Muscle of back (tissue), 11 donors: ENCODE data around the gene TTC13. TPM values are rescaled to one million over a fixed set of nuclear protein-coding genes. Genes with fewer than 3 reads are reported as not detected.
"Not testable (repeated sequence)": the region's sequence is repeated elsewhere in the genome, so short reads cannot be mapped to it uniquely, and the experiment has no call there.

Experiments used
- DNase-seq, 3 donors: peaks; one replicate each; pipeline versions ENCODE4 v3.0.0 to v3.0.0-alpha.2; 2013
- polyA plus RNA-seq, 10 donors: library from polyadenylated mRNA; unstranded; fragments of 120-200 nt; gene quantifications; one replicate each; pipeline ENCODE4 v1.2.1, GENCODE V29; 2013; ENCODE audit not compliant: insufficient read length in 10 of 10

TTC13 gene
- polyA plus RNA-seq, 10 donors: 11.5 to 24.8 (median 18.8) TPM

DNA sequence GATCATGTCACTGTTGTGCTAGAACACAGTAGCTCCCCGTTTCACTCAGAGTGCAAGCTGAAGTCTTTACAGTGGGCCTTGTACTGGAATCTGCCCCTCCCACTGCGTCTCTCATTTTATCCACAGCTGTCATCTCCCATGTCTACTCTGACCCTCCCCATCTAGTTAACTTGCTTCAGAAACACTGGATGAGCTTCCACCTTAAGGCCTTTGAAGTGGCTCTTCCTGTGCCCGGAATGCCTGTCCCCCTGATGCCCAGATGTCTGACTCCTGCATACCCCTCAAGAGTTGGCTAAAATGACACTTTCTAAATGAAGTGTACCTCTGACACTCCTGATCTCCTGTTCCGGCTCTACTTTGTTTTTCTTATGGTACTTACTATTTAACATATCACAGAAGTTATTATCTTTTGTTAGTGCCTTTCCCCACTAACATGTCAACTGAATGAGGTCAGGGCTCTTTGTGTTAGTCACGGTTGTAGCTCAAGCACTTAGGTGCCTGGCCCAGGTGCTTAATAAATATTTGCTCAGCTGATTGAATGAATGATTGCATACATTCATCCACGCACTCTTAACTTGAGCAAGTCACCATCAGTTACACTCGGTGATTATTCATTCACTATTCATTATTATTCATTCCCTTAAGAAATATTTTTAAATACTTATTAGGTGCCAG is 13.6 kb upstream of the TTC13 start:
- DNase-seq: no peak

DNA sequence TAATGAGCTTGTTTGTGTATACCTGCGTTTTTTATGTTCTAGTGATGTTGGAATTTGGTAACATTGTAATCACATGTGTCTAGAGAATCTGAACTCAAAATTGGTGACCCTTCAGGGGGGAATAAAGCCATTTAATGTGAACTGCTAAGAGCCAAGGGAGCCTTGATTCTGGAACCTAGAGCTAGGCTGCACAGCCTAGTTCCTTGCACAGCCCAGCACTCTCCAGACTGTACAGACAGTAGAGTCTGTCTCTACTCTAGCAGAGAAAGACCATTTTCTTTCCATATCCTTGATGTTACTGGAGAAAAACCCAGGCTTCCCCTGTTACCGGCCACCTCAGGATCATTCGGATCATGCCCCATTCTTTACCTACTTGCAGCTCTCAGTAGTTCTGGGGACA is 8.8 kb upstream of the TTC13 start:
- no peak for DNase-seq

DNA sequence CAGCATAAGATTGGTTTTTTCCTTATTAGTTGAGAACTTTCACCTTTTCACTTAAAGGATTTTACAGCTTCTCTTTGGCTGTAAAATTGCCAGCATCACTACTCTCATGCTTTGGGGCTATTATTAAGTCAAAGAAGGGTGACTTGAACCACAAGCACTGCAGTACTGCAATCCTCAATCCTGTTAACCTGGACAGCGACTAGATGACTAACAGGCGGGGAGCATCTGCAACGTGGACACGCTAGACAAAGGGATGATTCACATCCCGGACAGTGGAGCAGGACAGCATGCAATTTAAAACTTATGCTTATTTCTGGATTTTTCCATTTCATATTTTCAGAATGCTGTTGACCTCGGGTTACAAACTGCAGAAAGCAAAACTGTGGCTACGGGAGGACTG is 8.3 kb upstream of the TTC13 start:
- DNase-seq: no peak

DNA sequence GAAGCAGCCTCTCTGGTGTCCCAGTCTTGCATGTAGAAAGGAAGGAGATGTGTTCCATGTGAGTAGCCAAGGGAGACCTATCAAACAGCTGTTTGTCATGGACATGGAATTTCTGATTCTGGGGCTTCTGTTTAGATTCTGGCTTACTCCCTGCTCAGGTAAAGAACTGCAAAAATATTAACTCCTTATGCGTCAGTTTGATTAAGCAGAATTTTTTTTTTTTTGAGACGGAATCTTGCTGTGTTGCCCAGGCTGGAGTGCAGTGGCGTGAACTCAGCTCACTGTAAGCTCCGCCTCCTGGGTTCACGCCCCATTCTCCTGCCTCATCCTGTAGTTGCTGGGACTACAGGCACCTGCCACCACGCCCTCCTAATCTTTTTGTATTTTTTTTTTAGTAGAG is 7.0 kb upstream of the TTC13 start:
- DNase-seq: no peak

DNA sequence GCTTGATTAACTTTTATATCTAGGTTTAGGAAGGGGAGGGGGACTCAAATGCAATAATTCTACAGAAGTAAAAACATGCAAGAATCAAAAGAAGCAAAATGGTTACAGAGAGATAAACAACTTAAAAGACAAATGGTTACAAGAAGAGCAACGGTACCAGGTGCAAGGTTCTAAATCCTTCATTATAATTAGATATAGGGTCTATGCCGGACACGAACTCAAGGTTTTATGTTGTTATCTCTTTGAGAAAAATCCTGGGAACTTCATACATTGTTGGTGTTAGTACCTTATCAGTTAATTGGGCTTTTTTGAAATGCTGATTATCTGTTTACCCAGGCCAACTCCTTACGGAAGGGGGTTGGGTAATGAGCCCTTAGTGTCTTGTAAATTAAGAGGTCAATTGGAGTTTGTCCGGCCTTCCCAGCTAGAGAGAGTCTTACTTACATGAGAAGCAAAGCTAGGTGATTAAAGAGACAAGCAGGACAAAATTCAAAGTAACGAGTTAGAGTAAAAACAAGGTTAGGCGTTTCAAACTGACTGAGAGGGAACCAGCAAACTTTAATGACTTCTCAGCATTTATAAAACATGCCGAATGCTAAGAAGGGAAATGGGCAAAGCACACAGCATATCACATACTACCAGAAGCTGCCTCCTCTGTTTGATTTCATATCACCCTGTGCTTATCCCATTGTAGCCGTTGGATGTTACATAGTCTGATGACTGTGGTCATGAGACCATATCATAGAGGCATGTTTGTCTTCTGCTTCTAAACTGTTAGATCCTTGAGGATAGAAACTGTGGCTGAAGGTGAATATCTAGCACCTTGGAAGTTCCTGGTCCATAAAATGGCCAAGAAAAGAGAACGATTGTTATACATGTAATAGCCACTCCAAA is 6.2 kb upstream of the TTC13 start:
- not testable (repeated sequence) for DNase-seq

DNA sequence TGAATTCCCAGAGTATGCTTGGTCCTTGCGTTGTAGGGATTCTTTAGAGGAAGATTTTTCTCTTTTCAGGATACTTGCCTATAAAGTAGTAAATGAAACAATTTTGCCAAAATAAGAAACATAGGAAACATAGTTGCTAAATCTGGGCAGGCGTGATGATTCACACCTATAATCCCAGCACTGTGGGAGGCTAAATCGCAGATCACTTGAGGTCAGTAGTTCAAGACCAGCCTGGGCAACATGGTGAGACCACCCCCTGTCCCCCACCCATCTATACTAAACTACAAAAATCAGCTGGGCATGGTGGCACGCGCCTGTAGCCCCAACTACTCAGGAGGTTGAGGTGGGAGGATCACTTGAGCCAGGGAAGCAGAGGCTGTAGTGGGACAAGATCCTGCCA is 5.2 kb upstream of the TTC13 start:
- DNase-seq: no peak

DNA sequence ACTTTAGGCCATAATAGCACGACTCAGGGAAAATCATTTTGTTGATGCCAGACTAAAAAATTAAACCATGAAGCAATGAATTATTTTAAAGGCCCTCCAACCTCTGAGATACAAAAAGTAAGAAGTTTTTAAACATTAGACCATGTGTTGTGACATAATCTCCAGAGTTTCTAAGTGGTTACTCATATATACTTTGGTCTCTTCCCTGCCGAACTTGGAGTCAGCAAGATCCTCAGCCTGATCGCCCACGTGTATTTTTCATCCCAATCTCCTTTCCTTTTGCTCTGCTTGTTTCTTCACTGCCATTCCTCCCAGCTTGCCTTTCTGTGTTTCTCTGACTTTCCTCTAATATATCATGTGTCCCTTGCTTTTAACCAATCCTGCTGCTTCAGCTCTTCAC is 4.0 kb upstream of the TTC13 start:
- no peak for DNase-seq

DNA sequence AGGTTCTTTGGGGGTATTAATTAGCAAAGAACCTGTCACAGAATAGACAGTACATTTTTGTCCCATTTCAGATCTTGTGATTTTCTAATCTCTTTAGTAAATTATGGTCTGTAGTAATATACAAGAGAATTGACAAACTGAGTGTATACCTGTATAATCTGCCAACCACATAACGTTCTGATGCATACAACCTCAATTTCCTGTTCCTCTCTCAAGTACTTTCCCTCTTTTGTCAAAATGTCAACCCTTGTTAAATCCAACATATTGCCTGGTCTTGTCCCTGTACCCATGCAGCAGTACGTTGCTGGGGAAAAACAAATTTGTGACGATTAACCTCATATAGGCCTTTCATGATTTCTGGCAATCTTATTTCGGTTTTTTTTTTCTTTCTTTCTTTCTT is 1.3 kb upstream of the TTC13 start:
- no peak for DNase-seq

DNA sequence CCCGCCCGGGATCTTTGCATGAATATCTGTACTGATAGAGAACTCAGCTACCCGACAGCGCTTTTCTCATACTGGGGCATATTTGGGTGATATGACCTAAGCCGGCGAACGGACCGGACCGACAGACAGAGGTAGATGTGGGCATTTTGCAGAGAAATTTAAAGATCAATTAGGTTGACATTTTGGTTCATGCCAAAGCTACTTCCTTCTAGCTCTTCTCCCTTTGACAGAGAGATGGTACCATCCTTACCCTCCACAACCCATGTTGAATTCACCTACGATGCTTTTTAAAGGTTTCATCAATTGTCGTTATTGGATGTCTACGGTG is 692 bp upstream of the TTC13 start:
- DNase-seq: no peak

DNA sequence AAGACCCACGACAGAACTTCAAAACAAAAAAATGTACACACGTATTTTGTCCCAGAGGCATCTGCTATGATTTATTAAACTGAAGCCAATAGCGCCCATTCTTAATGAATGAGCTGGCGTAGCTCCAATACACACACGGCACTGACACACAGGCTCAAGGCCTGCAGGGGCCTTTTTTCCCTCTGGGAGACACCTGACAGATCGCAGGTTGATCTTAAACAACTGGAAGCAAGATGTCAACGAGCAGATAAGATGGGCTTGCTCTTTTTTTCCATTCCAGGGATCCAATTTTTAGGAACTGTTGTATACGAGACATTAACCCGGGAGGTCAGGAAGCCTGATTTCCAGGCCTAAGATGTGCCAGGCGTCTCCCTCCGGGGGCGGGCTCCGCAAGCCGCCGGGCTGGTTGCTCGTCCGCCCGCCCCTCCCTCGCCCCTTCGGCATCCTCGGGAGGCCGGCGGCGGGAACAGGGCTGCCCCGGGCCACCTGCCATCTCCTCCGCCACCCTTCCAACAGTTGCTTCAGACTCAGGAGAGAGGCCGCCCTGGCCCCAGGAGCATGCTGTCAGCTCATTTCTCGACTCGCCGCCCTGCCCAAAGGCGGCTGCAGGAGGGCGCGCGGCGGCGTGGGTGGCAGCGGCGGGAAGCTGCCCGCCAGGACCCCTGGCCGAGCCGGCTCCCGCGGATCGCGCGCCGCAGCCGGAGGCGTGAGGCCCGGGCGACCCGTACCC is 735 bp downstream of the TTC13 start:
- peak in 2 of 3 donors; percentile 19 to 44 for DNase-seq

DNA sequence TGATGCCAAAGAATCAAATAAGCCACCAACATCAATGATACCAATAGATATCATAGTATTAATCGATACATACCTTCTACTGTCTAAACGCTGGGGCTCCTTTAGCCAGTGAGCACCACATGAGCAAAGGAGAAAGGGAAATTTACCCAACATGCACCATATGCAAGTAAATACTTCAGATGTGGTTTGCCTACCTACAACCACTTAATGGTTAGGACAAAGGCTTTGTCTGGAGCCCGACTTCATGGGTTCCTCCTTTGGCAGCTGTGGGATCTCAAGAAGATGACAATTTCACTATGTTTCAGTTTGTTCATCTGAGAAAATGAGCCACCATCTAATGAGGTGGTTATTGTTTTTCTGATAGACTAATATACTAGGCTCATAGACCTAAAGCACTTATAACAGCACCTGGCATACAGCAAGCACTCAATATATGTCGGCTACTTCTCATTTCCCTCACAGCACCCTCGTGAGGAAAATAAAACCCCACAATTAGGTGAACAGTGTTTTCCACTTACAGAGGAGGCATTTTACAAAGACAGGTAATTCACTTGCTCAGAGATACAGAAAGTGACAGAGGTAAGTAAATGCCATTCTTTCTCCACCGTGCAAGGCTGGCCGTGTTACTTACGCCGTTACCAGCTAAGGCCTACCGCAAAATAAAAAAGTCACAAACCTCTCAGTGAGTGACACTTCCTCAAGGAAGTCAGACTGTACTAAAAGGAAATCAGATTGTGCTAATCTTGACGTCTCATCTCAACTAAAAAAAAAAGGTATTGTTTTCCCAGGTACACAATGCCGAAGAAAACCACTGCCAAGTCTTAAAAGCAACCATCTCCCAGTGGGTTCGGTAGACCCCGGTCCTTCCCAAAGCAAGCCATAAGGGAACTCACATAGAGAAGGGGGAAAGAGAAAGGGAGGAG is 1.6 kb downstream of the TTC13 start:
- DNase-seq: peak in 1 of 3 donors; percentile 9

DNA sequence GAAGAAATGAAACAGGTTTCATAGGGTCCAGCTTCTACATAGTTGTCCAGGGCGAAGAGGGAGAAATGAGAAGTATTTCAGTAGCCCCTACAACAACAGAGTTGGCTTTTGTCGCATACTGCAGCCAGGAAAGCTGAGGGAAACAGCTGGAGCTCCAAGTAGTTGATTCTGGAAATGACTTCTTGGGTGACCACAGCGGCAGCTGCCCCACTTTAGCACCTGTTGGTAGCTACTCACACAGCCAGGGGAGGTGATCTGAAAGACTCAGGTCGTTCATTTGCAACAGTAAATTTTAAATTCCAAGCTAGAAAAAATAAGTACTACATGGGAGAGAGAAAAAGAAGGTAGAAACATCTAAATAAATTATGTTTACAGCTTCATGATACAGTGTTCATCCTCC is 2.3 kb downstream of the TTC13 start:
- DNase-seq: no peak

DNA sequence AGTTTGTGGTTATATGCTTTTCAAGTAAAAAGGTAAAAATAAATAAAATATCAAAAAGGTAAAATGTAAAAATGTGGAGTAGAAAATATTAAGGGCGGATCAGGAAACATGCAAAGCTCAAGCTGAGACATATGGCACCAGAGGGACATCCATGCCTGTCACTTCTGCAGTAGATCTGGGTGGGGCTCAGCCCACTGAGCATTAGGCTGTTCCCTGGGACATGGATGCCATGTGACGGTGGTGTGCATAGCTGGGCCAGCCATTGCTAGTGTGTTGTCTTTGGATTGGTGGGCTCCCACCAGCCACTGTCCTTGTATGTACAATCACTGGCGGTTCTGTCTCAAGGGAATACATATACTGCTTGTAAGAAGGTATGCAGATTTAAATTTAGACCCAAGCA is 3.0 kb downstream of the TTC13 start:
- DNase-seq: no peak

DNA sequence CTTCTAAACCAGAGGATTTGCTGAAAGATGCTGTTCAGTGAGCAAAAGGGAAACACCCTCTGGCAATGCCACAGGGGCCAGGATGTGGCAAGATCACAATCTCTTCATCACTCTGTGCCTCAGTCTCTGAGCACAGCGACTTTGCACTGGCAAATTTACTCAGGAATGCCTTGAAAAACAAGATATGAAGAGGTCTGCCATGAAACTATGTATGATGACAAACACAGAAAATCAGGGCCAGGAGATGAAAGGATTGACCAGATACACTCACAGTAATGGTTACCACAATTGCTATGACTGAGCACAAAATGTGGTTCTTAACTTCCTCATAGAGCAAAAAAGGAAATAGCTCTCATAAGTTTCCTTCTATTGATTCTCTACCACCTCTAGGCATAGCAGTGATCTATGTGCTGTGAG is 5.8 kb downstream of the TTC13 start:
- DNase-seq: no peak

DNA sequence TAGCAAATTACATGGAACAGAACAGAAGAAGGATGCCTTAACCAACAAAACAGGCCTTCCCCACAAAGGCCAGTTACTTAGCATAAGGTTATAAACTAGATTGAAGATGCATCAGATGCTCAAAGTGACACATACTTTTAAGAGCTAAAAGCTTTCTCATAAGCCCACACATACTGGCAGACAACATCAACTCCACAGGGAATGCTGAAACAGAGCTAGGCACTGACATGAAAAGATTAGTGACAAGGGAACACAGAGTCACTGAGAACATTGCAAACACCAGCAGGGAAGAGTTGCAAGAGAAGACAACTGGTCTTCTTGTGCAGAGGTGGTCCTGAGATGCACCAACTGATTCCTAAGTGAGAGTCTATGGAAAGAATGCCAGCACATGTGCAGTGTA is 6.9 kb downstream of the TTC13 start:
- DNase-seq: no peak

DNA sequence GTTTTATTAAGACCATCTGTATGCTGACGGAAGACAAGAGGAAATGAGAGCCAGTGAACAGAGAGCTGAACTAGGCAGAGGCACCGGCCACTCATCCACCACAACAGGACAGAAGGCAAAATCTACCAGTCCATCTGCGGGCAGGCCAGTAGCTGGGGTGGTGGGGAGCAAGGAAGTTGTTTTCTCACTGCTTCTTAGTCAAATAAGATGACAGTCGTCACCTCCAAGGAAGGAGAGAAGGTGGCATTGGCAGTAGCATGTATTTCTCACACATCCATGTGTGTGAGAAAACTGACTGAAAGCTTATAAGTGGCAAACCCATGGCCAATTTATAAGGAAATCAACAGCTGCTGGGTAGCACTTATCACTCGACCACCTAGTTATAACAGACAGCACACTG is 8.2 kb downstream of the TTC13 start:
- DNase-seq: no peak

DNA sequence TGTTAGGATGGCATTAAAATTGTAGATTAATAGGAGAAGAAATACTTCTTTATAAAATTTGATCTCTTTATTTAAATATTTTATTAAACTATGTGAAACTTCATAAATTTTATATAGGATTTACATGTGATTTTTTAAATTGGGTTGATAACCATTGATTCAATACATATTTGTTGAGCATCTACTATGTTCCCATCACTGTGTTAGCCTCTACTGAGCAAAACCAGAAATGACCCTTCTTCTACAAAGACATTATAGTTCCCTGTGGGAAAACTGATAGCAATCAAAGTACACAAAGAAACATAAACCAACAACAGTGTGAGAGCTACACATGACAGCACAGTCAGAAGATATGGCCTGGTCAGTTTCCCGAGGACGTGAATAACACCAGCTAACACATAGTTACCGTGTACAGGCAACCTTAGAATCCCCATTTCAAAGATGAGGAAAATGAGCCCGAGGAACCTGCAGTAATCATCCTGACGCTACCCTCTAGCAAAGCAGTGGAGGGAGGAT is 12.2 kb downstream of the TTC13 start:
- DNase-seq: no peak

DNA sequence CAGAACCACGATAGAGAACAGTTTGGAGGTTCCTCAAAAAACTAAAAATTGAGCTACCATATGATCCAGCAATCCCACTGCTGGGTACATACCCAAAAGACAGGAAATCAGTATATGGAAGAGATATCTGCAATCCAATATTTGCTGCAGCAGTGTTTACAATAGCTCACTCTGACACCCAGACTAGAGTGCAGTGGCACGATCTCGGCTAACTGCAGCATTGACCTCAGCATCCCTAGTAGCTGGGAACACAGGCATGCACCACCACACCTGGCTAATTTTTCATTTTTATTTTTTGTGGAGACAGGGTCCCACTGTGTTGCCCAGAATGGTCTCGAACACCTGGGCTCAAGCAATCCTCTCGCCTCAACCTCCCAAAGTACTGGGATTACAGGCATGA is 13.1 kb downstream of the TTC13 start:
- no peak for DNase-seq

DNA sequence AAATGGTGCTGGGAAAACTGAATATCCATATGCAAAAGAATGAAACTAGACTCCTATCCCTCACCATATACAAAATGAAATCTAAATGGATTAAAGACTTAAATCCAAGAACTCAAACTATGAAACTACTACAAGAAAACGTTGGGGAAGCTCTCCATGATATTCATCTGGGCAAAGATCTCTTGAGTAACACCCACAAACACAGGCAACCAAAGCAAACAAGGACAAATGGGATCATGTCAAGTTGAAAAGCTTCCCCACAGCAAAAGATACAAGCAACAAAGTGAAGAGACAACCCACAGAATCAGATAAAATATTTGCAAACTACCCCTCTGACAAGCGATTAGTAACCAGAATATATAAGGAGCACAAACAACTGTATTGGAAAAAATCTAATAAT is 13.8 kb downstream of the TTC13 start:
- DNase-seq: no peak

DNA sequence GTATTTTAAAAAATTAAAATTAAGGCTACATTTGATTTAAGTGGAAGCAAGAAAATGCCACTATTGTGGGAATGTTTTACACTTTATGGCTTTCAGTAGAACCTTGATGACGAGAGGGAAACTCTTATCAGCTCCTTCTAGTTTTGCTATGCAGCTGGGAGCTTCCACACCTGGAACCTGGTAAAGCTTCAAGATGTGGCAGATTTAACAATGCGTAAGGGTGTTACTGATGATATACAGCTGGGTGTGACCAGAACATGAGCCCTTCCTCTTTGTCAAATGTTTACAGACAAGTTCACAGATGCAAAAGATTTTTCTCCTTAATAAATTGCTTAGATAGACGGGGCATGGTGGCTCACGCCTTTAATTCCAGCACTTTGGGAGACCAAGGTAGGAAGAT is 20.3 kb downstream of the TTC13 start:
- DNase-seq: no peak

DNA sequence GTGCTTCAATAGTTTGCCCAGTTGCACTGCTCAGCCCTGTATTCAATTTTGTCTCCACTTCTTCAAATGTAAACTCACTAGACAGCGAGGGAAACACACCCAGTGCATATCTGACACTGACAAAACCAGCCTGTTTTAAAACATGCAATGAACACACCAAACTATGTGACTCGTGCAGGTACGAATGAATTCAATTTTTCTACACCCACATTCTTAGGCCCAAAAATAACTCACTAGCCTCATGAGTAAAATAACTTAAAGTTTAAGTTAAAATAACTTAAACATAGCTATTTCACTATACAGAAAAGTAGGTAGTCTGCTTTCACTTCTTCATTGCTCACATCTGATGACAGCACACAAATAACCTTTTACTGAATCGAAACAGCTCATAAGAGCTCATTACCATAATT is 21.1 kb downstream of the TTC13 start:
- no peak for DNase-seq

DNA sequence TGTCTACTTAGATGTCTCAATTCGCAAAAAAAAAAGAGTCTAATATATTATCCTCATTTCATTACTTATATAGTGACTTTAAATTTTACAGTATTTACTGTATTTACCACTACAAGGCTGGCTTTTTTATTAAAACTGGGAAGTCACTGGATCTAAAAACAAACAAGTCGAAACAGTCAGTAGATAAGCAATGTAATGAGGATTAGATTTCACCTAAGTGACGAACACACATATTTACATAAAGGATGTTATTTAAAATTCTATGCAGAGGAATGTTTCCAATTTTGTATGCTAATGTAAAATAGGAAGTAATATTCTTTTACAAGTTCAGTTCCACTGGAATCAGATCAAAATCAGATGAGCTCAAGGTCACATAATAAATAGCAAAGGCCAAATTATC is 28.3 kb downstream of the TTC13 start:
- no peak for DNase-seq
